ENCODE results near the gene MYH14. TPM values are rescaled to one million over a fixed set of nuclear protein-coding genes. Genes with fewer than 3 reads are reported as not detected.
A peak's percentile ranks its signal among the peaks of the same experiment; 100 is the strongest.

MYH14 gene
- total and polyA plus RNA-seq, 9 of the 15 experiments (the other 6 are each of a cell fraction or from before 2014, with no cell fraction given), result 0.04 to 0.86 (median 0.19) TPM; not detected in 2

DNA sequence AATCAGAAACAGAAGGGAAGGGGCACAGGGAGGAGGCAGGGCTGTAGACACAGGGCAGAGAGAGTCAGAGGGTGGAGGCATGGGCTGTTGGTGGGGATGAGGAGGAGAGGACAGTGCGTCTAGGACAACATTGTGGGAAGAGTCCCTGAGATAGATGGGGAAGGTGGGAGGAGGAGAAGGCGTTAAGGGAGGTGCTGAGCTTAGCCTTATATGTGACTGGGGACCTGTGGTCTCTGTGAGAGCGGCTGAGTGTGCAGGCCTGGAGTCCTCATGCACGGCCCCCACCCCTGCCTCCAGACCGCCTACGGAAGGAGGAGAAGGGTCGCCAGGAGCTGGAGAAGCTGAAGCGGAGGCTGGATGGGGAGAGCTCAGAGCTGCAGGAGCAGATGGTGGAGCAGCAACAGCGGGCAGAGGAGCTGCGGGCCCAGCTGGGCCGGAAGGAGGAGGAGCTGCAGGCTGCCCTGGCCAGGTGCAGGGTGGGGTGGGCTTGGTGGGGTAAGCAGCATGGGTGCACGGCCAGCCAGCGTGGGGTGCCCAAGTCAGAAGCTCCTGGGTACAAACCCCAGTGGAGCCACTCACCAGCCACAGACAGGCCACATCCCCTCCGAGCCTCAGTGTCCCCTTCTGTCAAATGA lies 69.0 kb downstream of the MYH14 start:
- in situ Hi-C loops (cut with MboI) (no loop called here), intact Hi-C loops (cut with micrococcal nuclease) (no loop called here)
- WGBS (ENCODE audit: insufficient coverage, low coverage, missing lambda C conversion rate), result 44% methylated on average over 13 of the region's 14 CpGs
- ChIA-PET POLR2A (interaction anchor here (0.5 kb wide), 1 partner anchor 89 kb away, joined by 3 read pairs; no protein-coding TSS in a partner anchor), CTCF (ENCODE audit: low intra/inter-chr PET ratio) (no interaction called here)
- no peak overlapping the region for H3K4me2 ChIP-seq (ENCODE audit: insufficient read depth, low read length)
- peaks cover 18 to 36% of the 10 kb centered on the region in 2 experiments; a peak in 4 of 5 replicates for H3K4me1 ChIP-seq (replicated peaks in 1 of 2; ENCODE audit: control insufficient read depth in 2 of 2, insufficient read depth in 2 of 2, low read length in 2 of 2)
- no peaks in the 10 kb centered on the region for H3K36me3 ChIP-seq (ENCODE audit: control insufficient read depth, insufficient read depth, low read length)
- H3K9me3 ChIP-seq (replicated peaks; ENCODE audit: control insufficient read depth, insufficient read depth, low read depth, low read length), result no peaks in the 10 kb centered on the region
- peaks cover 0 to 21% of the 10 kb centered on the region in 2 experiments; a peak in 4 of 5 replicates for H3K27me3 ChIP-seq (ENCODE audit: control insufficient read depth in 2 of 2, insufficient read depth in 2 of 2, low read length in 2 of 2)
- no TSS peak for BruUV-seq (replicated peaks)
- H3K9ac ChIP-seq (ENCODE audit: insufficient read depth in 1 of 2, low read depth in 2 of 2, low read length in 2 of 2), result no peak overlapping the region
- DNase-seq (ENCODE audit: extremely low read depth in 1 of 4, low spot score in 3 of 4) (no peak), FAIRE-seq (no peak), ATAC-seq (no peak)
- no peak overlapping the region for H3K4me3 ChIP-seq
- peaks cover 5% of the 10 kb centered on the region for H3K9me1 ChIP-seq (ENCODE audit: control insufficient read depth, insufficient read depth, low read length)
- H2AFZ ChIP-seq (ENCODE audit: low read depth, low read length), result no peak overlapping the region
- H3K79me2 ChIP-seq (ENCODE audit: control insufficient read depth, insufficient read depth, low read length), result no peaks in the 10 kb centered on the region
- TF ChIP-seq TCF3 (CRISPR knock-in tag; IDR thresholded peaks at IDR 0.05), result no peak
- H3K27ac ChIP-seq (ENCODE audit: extremely low read depth, low read depth, low read length), result no peak overlapping the region
- H4K20me1 ChIP-seq (replicated peaks; ENCODE audit: control insufficient read depth, insufficient read depth, low read length), result no peaks in the 10 kb centered on the region

- Histone ChIP-seq H3K4me1 (replicated peaks in 1 of 2; ENCODE audit: control insufficient read depth in 2 of 2, insufficient read depth in 2 of 2, low read length in 2 of 2) (peaks cover 10 to 30% of the 10 kb centered on the region in 2 experiments; a peak in 4 of 5 replicates), H3K4me2 (ENCODE audit: insufficient read depth, low read length) (no peak overlapping the region), H3K9ac (ENCODE audit: insufficient read depth in 1 of 2, low read depth in 2 of 2, low read length in 2 of 2) (no peak overlapping the region), H3K27ac (ENCODE audit: extremely low read depth, low read depth, low read length) (no peak overlapping the region), H3K27me3 (ENCODE audit: control insufficient read depth in 2 of 2, insufficient read depth in 2 of 2, low read length in 2 of 2) (peaks cover 0 to 21% of the 10 kb centered on the region in 2 experiments; a peak in 3 of 5 replicates), H3K4me3 (no peak overlapping the region), H3K9me1 (ENCODE audit: control insufficient read depth, insufficient read depth, low read length) (peaks cover 5% of the 10 kb centered on the region), H3K36me3 (ENCODE audit: control insufficient read depth, insufficient read depth, low read length) (no peaks in the 10 kb centered on the region), H4K20me1 (replicated peaks; ENCODE audit: control insufficient read depth, insufficient read depth, low read length) (no peaks in the 10 kb centered on the region), H3K9me3 (replicated peaks; ENCODE audit: control insufficient read depth, insufficient read depth, low read depth, low read length) (no peaks in the 10 kb centered on the region), H2AFZ (ENCODE audit: low read depth, low read length) (no peak overlapping the region), H3K79me2 (ENCODE audit: control insufficient read depth, insufficient read depth, low read length) (no peaks in the 10 kb centered on the region)
- POLR2A ChIA-PET, result no interaction called here
- CTCF ChIA-PET (ENCODE audit: low intra/inter-chr PET ratio), result no interaction called here
- DNase-seq (ENCODE audit: extremely low read depth in 1 of 4, low spot score in 3 of 4) (no peak), ATAC-seq (no peak), FAIRE-seq (no peak)
- intact Hi-C loops (cut with micrococcal nuclease) (no loop called here), in situ Hi-C loops (cut with MboI) (no loop called here)
- 21% methylated on average over 7 of the region's 7 CpGs for WGBS (ENCODE audit: insufficient coverage, low coverage, missing lambda C conversion rate)
- BruUV-seq (replicated peaks), result no TSS peak
- TF ChIP-seq, protein P1, sequence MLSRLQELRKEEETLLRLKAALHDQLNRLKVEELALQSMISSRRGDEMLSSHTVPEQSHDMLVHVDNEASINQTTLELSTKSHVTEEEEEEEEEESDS (CRISPR knock-in tag; IDR thresholded peaks at IDR 0.05), result no peak
- TF ChIP-seq SAP30 (IDR thresholded peaks at IDR 0.05; ENCODE audit: borderline replicate concordance, insufficient read depth, low read depth, low read length, poor library complexity, severe bottlenecking) (no peak), TFE3 (CRISPR knock-in tag; IDR thresholded peaks at IDR 0.05) (peak; percentile 62), BCOR (IDR thresholded peaks at IDR 0.05) (peak; percentile 56), KDM1A (IDR thresholded peaks at IDR 0.05) (peak; percentile 68 to 72; a peak in 3 of 4 replicates), ADNP (tag; IDR thresholded peaks at IDR 0.05) (peak; percentile 79)
- TF ChIP-seq, protein P2, sequence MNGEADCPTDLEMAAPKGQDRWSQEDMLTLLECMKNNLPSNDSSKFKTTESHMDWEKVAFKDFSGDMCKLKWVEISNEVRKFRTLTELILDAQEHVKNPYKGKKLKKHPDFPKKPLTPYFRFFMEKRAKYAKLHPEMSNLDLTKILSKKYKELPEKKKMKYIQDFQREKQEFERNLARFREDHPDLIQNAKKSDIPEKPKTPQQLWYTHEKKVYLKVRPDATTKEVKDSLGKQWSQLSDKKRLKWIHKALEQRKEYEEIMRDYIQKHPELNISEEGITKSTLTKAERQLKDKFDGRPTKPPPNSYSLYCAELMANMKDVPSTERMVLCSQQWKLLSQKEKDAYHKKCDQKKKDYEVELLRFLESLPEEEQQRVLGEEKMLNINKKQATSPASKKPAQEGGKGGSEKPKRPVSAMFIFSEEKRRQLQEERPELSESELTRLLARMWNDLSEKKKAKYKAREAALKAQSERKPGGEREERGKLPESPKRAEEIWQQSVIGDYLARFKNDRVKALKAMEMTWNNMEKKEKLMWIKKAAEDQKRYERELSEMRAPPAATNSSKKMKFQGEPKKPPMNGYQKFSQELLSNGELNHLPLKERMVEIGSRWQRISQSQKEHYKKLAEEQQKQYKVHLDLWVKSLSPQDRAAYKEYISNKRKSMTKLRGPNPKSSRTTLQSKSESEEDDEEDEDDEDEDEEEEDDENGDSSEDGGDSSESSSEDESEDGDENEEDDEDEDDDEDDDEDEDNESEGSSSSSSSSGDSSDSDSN (IDR thresholded peaks at IDR 0.05; ENCODE audit: borderline replicate concordance in 1 of 2, low read depth in 2 of 2, low read length in 2 of 2), result no peak
- TF ChIP-seq, protein P3, sequence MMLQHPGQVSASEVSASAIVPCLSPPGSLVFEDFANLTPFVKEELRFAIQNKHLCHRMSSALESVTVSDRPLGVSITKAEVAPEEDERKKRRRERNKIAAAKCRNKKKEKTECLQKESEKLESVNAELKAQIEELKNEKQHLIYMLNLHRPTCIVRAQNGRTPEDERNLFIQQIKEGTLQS (IDR thresholded peaks at IDR 0.05), result no peak
- TF ChIP-seq, protein P3 (CRISPR knock-in tag; conservative IDR thresholded peaks at IDR 0.05), result no peak
Observed at GRCh38 chr19:50273821-50274220, 70.4 kb downstream of the MYH14 start.

Data from K562 (cell line).